HCT116 (cell line): ENCODE results near the gene TLK1. TPM values are rescaled to one million over a fixed set of nuclear protein-coding genes. Genes with fewer than 3 reads are reported as not detected.

Source experiments
- ATAC-seq: fragments of 200-7000 bp; cut with Tn5 transposase; 2 replicates; pipeline ENCODE4 v1.9.1; 2020; ENCODE audit warnings: mild to moderate bottlenecking, moderate library complexity
- BruUV-seq: library from RNA; stranded (reverse); fragments of 400-500 nt; replicated peaks from 2 replicates; lab custom pipeline; 2021; lab: Mats Ljungman, UMichigan
- CTCF ChIA-PET: fragments of 300-600 bp; sonication (Branson Sonifier 250); formaldehyde crosslinking; loops from one replicate; lab custom pipeline; 2021; ENCODE audit warnings: antibody characterized with exemption; lab: Charles Lee
- POLR2A ChIA-PET: fragments of 300-600, 350-600 bp; sonication (Branson Sonifier 250); formaldehyde crosslinking; loops from one replicate; lab custom pipeline; 2021; ENCODE audit warnings: antibody characterized with exemption; lab: Charles Lee
- RAD21 ChIA-PET, 2 experiments: fragments of 300-600 bp; sonication (Branson Sonifier 250); formaldehyde crosslinking; loops; one replicate each; lab custom pipeline; 2023; ENCODE audit warnings: low total read pairs in 2 of 2; ENCODE audit not compliant: uncharacterized antibody in 2 of 2, unreplicated experiment in 2 of 2, low non-redundant PET in 1 of 2; lab: Charles Lee
- DNase-seq: peaks from one replicate; pipeline ENCODE4 v3.0.0-alpha.2; 2010; ENCODE audit warnings: low read depth, low spot score
- H2AFZ ChIP-seq: fragments of 200-600 bp; shearing (Covaris generic), sonication (generic); 2 replicates; pipeline ENCODE4 v1.6.1; 2017; ENCODE audit warnings: low read depth, mixed run types, mixed read lengths, antibody characterized with exemption, low read length; ENCODE audit not compliant: poor library complexity, severe bottlenecking
- H3K27ac ChIP-seq: 2 replicates; pipeline ENCODE4 v1.5.1; 2012; ENCODE audit warnings: low read depth, low read length
- H3K27me3 ChIP-seq: fragments of 200-600 bp; sonication (generic); 2 replicates; pipeline ENCODE4 v1.6.1; 2016; ENCODE audit warnings: mixed run types, low read length, mixed read lengths; ENCODE audit not compliant: insufficient read depth
- H3K36me3 ChIP-seq, 2 experiments: fragments of 200-500 bp in 1 of 2; fragments of 200-600 bp in 1 of 2; sonication (Bioruptor generic) in 1 of 2; sonication (generic) in 1 of 2; 2 replicates each; pipeline versions ENCODE4 v1.5.1 to v1.6.1; 2014 to 2016; ENCODE audit warnings: low read length in 2 of 2, inconsistent platforms in 1 of 2, mixed read lengths in 1 of 2, mixed run types in 1 of 2; ENCODE audit not compliant: insufficient read depth in 2 of 2, control insufficient read depth in 1 of 2
- H3K4me1 ChIP-seq, 2 experiments: fragments of 200-600 bp in 1 of 2; sonication (generic) in 1 of 2; 2 replicates each; pipeline versions ENCODE4 v1.5.1 to v1.6.1; 2012 to 2017; ENCODE audit warnings: low read length in 2 of 2, inconsistent platforms in 1 of 2, mild to moderate bottlenecking in 1 of 2, mixed read lengths in 1 of 2, mixed run types in 1 of 2, moderate library complexity in 1 of 2; ENCODE audit not compliant: insufficient read depth in 2 of 2, control insufficient read depth in 1 of 2
- H3K4me2 ChIP-seq: fragments of 200-600 bp; sonication (generic); 2 replicates; pipeline ENCODE4 v1.6.1; 2017; ENCODE audit warnings: mixed run types, low read length, mixed read lengths
- H3K4me3 ChIP-seq, 2 experiments: fragments of 200-600 bp in 1 of 2; sonication (generic) in 1 of 2; replicated peaks in 1 of 2; 2 replicates each; pipeline ENCODE4 v1.5.1; 2011 to 2016; ENCODE audit warnings: low read length in 2 of 2, control low read depth in 1 of 2, low read depth in 1 of 2, mild to moderate bottlenecking in 1 of 2, mixed read lengths in 1 of 2, mixed run types in 1 of 2
- H3K79me2 ChIP-seq: fragments of 200-600 bp; sonication (generic); 2 replicates; pipeline ENCODE4 v1.6.1; 2017; ENCODE audit warnings: mild to moderate bottlenecking, mixed run types, low read length, moderate library complexity, mixed read lengths; ENCODE audit not compliant: insufficient read depth
- H3K9ac ChIP-seq: fragments of 200-600 bp; sonication (generic); 2 replicates; pipeline ENCODE4 v1.6.1; 2016; ENCODE audit warnings: low read length, mixed read lengths
- H3K9me2 ChIP-seq: fragments of 200-600 bp; sonication (generic), shearing (Covaris generic); 2 replicates; pipeline ENCODE4 v1.6.1; 2017; ENCODE audit warnings: mixed run types, mild to moderate bottlenecking, moderate library complexity; ENCODE audit not compliant: insufficient read depth
- H3K9me3 ChIP-seq, 2 experiments: fragments of 200-500 bp in 1 of 2; fragments of 200-600 bp in 1 of 2; sonication (Bioruptor generic) in 1 of 2; sonication (generic) in 1 of 2; 2 replicates each; pipeline ENCODE4 v1.6.1; 2014 to 2017; ENCODE audit warnings: low read length in 2 of 2, mixed read lengths in 2 of 2, inconsistent platforms in 1 of 2, low read depth in 1 of 2, mild to moderate bottlenecking in 1 of 2, mixed run types in 1 of 2, moderate library complexity in 1 of 2; ENCODE audit not compliant: control insufficient read depth in 1 of 2, insufficient read depth in 1 of 2
- H4K20me1 ChIP-seq: fragments of 200-600 bp; sonication (generic), shearing (Covaris generic); 2 replicates; pipeline ENCODE4 v1.6.1; 2017; ENCODE audit warnings: mixed run types, mild to moderate bottlenecking, moderate library complexity; ENCODE audit not compliant: insufficient read depth
- ATF3 ChIP-seq: IDR thresholded peaks from 2 replicates; pipeline ENCODE4 v1.6.1; 2012
- CEBPB ChIP-seq: IDR thresholded peaks from 2 replicates; pipeline ENCODE4 v1.6.1; 2012; ENCODE audit warnings: low read depth
- EGR1 ChIP-seq: IDR thresholded peaks from 2 replicates; pipeline ENCODE4 v1.6.1; 2012; ENCODE audit warnings: low read depth
- ELF1 ChIP-seq: IDR thresholded peaks from 2 replicates; pipeline ENCODE4 v1.6.1; 2012; ENCODE audit warnings: low read depth, borderline replicate concordance
- EZH2 ChIP-seq: fragments of 200-600 bp; sonication (generic); IDR thresholded peaks from 2 replicates; pipeline ENCODE4 v1.6.1; 2017; ENCODE audit warnings: antibody characterized with exemption, mixed run types
- FOSL1 ChIP-seq: IDR thresholded peaks from 2 replicates; pipeline ENCODE4 v1.6.1; 2012; ENCODE audit warnings: low read depth
- JUND ChIP-seq: IDR thresholded peaks from 2 replicates; pipeline ENCODE4 v1.6.1; 2012
- POLR2AphosphoS5 ChIP-seq: IDR thresholded peaks from 2 replicates; pipeline ENCODE4 v1.6.1; 2011; ENCODE audit warnings: mild to moderate bottlenecking, low read depth, low read length, moderate library complexity
- RAD21 ChIP-seq: IDR thresholded peaks from 2 replicates; pipeline ENCODE4 v1.6.1; 2012; ENCODE audit warnings: low read depth, mild to moderate bottlenecking
- SP1 ChIP-seq: IDR thresholded peaks from 2 replicates; pipeline ENCODE4 v1.6.1; 2012; ENCODE audit warnings: low read depth
- SRF ChIP-seq: IDR thresholded peaks from 2 replicates; pipeline ENCODE4 v1.6.1; 2012; ENCODE audit warnings: low read depth
- TCF7L2 ChIP-seq: IDR thresholded peaks from 2 replicates; pipeline ENCODE4 v1.7.0; 2011; ENCODE audit warnings: borderline replicate concordance, inconsistent platforms; ENCODE audit not compliant: insufficient read depth, insufficient read length; ENCODE audit errors: extremely low read depth
- YY1 ChIP-seq: IDR thresholded peaks from 2 replicates; pipeline ENCODE4 v1.6.1; 2011; ENCODE audit warnings: low read length, low read depth, moderate library complexity, mild to moderate bottlenecking; ENCODE audit not compliant: insufficient replicate concordance; ENCODE audit errors: extremely low read depth
- ZNF274 ChIP-seq: fragments of 200-500 bp; sonication (Bioruptor generic); IDR thresholded peaks from 2 replicates; pipeline ENCODE4 v1.6.1; 2014; ENCODE audit warnings: mild to moderate bottlenecking, low read depth, low read length, inconsistent platforms
- intact Hi-C: fragments of 100-400 bp; cut with micrococcal nuclease; formaldehyde crosslinking; loops from 2 replicates; pipeline ENCODE4 v1.10.0; 2022
- total RNA-seq: library from RNA; stranded (reverse); gene quantifications from one replicate; pipeline ENCODE4 v1.2.1, GENCODE V29; 2021; ENCODE audit not compliant: unreplicated experiment
- TF ChIP-seq, protein P1 (sequence below): IDR thresholded peaks from 2 replicates; pipeline ENCODE4 v1.6.1; 2012
- TF ChIP-seq, protein P2 (sequence below), 3 experiments: fragments of 200-600 bp in 1 of 3; sonication (generic) in 1 of 3; IDR thresholded peaks in 2 of 3; conservative IDR thresholded peaks in 1 of 3; 2 replicates each; pipeline ENCODE4 v1.5.1; 2012 to 2017; ENCODE audit warnings: low read depth in 2 of 3, low read length in 2 of 3, antibody characterized with exemption in 1 of 3, borderline replicate concordance in 1 of 3, control low read depth in 1 of 3, mild to moderate bottlenecking in 1 of 3, mixed read lengths in 1 of 3, mixed run types in 1 of 3, moderate library complexity in 1 of 3; ENCODE audit not compliant: insufficient read depth in 1 of 3

TLK1 gene
- total RNA-seq, 1 experiment from 2014 or later, result 57.7 TPM

DNA sequence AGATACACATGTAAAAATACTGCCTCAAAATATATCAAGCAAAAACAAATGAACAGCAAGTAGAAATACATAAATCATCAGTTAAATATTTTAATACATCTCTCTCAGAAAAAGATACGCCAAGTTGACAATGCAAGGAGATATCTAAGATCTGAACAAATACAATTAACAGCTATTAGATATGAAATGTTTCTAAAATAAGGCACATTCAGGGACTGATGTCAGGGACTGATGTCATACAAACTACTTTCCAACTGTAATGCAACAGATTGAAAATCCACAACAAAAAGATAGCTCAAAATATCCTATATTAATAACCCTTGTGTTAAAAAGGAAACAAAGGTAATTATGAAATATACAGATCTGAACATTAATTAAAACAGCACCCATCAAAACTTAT lies 51.7 kb downstream of the TLK1 start:
- Histone ChIP-seq H2AFZ (no peak overlapping the region), H3K27me3 (no peaks in the 10 kb centered on the region), H3K9me3 (no peaks in the 10 kb centered on the region), H3K9ac (no peak overlapping the region), H3K27ac (no peak overlapping the region), H3K9me2 (peaks cover 3% of the 10 kb centered on the region; the same call in 1 of the 2 replicates), H3K4me1 (no peaks in the 10 kb centered on the region), H3K4me3 (no peak overlapping the region), H3K4me2 (no peak overlapping the region), H4K20me1 (peaks cover 9% of the 10 kb centered on the region; the same call in 1 of the 2 replicates), H3K79me2 (peaks cover 82% of the 10 kb centered on the region), H3K36me3 (no peaks in the 10 kb centered on the region)
- ChIA-PET CTCF (interaction anchor here (1.5 kb wide), 1 partner anchor 22 kb away, joined by 4 read pairs; no protein-coding TSS in a partner anchor), RAD21 (no interaction called here), POLR2A (no interaction called here)
- no peak for DNase-seq
- ATAC-seq, result no peak
- TF ChIP-seq ATF3 (no peak), SP1 (no peak), FOSL1 (no peak), JUND (no peak), EZH2 (no peak), ELF1 (no peak), SRF (no peak), EGR1 (no peak), YY1 (no peak), ZNF274 (no peak), CEBPB (no peak), POLR2AphosphoS5 (no peak), RAD21 (no peak), TCF7L2 (no peak)
- TF ChIP-seq, protein P1, sequence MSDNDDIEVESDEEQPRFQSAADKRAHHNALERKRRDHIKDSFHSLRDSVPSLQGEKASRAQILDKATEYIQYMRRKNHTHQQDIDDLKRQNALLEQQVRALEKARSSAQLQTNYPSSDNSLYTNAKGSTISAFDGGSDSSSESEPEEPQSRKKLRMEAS, result no peak
- TF ChIP-seq, protein P2, sequence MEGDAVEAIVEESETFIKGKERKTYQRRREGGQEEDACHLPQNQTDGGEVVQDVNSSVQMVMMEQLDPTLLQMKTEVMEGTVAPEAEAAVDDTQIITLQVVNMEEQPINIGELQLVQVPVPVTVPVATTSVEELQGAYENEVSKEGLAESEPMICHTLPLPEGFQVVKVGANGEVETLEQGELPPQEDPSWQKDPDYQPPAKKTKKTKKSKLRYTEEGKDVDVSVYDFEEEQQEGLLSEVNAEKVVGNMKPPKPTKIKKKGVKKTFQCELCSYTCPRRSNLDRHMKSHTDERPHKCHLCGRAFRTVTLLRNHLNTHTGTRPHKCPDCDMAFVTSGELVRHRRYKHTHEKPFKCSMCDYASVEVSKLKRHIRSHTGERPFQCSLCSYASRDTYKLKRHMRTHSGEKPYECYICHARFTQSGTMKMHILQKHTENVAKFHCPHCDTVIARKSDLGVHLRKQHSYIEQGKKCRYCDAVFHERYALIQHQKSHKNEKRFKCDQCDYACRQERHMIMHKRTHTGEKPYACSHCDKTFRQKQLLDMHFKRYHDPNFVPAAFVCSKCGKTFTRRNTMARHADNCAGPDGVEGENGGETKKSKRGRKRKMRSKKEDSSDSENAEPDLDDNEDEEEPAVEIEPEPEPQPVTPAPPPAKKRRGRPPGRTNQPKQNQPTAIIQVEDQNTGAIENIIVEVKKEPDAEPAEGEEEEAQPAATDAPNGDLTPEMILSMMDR (IDR thresholded peaks at IDR 0.05 in 2 of 3, conservative IDR thresholded peaks at IDR 0.05 in 1 of 3; ENCODE audit: borderline replicate concordance in 1 of 3, insufficient read depth in 1 of 3, low read depth in 2 of 3, low read length in 2 of 3), result no peak
- BruUV-seq, result no TSS peak
- intact Hi-C loops, result no loop called here
